Pancreas (tissue), 10 donors: Measurements from ENCODE around the gene ASTN2. TPM values are rescaled to one million over a fixed set of nuclear protein-coding genes. Genes with fewer than 3 reads are reported as not detected.
"Not testable (repeated sequence)": the region's sequence is repeated elsewhere in the genome, so short reads cannot be mapped to it uniquely, and the experiment has no call there.

Experiments
- ATAC-seq, 4 donors: fragments of 200-7000 bp; cut with Tn5 transposase; one replicate each; pipeline versions ENCODE4 v1.8.0 to v1.9.1; 2020; ENCODE audit warnings: mild to moderate bottlenecking in 4 of 4, moderate library complexity in 4 of 4
- DNase-seq, 6 donors: peaks; one replicate each; pipeline ENCODE4 v3.0.0-alpha.2; 2020
- FAIRE-seq: peaks from 2 replicates; lab custom pipeline; 2012; peaks lifted over from hg19 to GRCh38; lab: Jason Lieb, UNC
- H3K27ac ChIP-seq, 4 donors: fragments of 200-600 bp; sonication (generic); 1 replicate in 3 of 4; 2 replicates in 1 of 4; pipeline versions ENCODE4 v1.5.0 to v1.8.0; 2020
- H3K27me3 ChIP-seq, 4 donors: fragments of 200-600 bp; one replicate each; pipeline ENCODE4 v1.8.0; 2021
- H3K36me3 ChIP-seq, 3 donors: fragments of 200-600 bp; sonication (generic) in 1 of 3; one replicate each; pipeline versions ENCODE4 v1.5.0 to v1.8.0; 2020 to 2021
- H3K4me1 ChIP-seq, 3 donors: fragments of 200-600 bp; one replicate each; pipeline ENCODE4 v1.8.0; 2021
- H3K4me3 ChIP-seq, 4 donors: fragments of 200-600 bp; sonication (generic) in 2 of 4; one replicate each; pipeline versions ENCODE4 v1.5.0 to v1.8.0; 2020 to 2021
- H3K9me3 ChIP-seq, 4 donors: fragments of 200-600 bp; one replicate each; pipeline ENCODE4 v1.8.0; 2021
- CTCF ChIP-seq, 4 donors: fragments of 200-600 bp; sonication (generic) in 3 of 4; IDR thresholded peaks; one replicate each; pipeline versions ENCODE4 v1.5.0 to v1.8.0; 2021; ENCODE audit warnings: antibody characterized with exemption in 4 of 4
- WGBS, 2 donors: extraction: QIAGEN DNeasy Blood & Tissue Kit; methylation state at CpG; one replicate each; pipeline ENCODE4 v1.1.7; 2013; 5-methylcytosine and 5-hydroxymethylcytosine counted together
- intact Hi-C, 3 donors: fragments of 100-400 bp; cut with DNase I; formaldehyde crosslinking; loops; one replicate each; pipeline versions ENCODE4 v1.11.1 to v1.14.2; 2022
- polyA plus RNA-seq, 2 donors: library from polyadenylated mRNA; stranded (reverse); fragments of 200-250 nt; gene quantifications; one replicate each; pipeline ENCODE4 v1.2.3, GENCODE V29; 2013
- total RNA-seq, 6 donors: library from RNA; stranded (reverse); fragmentation: NEBNext Ultra II Directional in 4 of 6; extraction: Animal tissue kit (Norgen Biotek cat#: 25700) in 4 of 6; gene quantifications; one replicate each; pipeline versions ENCODE4 v1.2.1 to v1.2.4, GENCODE V29; 2021 to 2023
- donor health status: healthy with polysubstance abuse.
- donor health status: DM: no; HTN: no; CAD: no; lungs with moderate emphysema.
- donor health status: DM: no; HTN: no; CAD: no.
- donor health status: control.
- donor health status: control.
- donor health status: Bipolar disorder and iron deficiency.
- donor health status: DM: yes; HTN: yes; CAD: no.
- donor health status: DM: no; HTN: no; CAD: no.
- donor health status: DM: no; HTN: no; CAD: no.
- donor health status: DM: yes; HTN: yes; CAD: no.

The ASTN2 gene
- total and polyA plus RNA-seq, 8 donors, result 1.3 to 11.9 (median 6.7) TPM

GRCh38 chr9:117074784-117075520, 339.9 kb downstream of the ASTN2 start:
- DNase-seq, result no peak
- Histone ChIP-seq H3K4me3 (no peak overlapping the region), H3K4me1 (no peaks in the 10 kb centered on the region), H3K36me3 (no peaks in the 10 kb centered on the region), H3K9me3 (no peaks in the 10 kb centered on the region), H3K27me3 (no peaks in the 10 kb centered on the region), H3K27ac (no peak overlapping the region)
- no peak for ATAC-seq
- WGBS, 2 donors, result 63 to 69% methylated on average over 7 of the region's 7 CpGs
- intact Hi-C loops, result no loop called here
- FAIRE-seq, result no peak
- TF ChIP-seq CTCF (IDR thresholded peaks at IDR 0.05), result no peak

- Histone ChIP-seq H3K4me1 (no peaks in the 10 kb centered on the region), H3K9me3 (no peaks in the 10 kb centered on the region), H3K4me3 (no peak overlapping the region), H3K27me3 (no peaks in the 10 kb centered on the region), H3K27ac (no peak overlapping the region), H3K36me3 (no peaks in the 10 kb centered on the region)
- intact Hi-C loops, result no loop called here
- no peak for DNase-seq
- no peak for FAIRE-seq
- WGBS, 2 donors, result 84 to 89% methylated on average over 3 of the region's 3 CpGs
- no peak for TF ChIP-seq CTCF (IDR thresholded peaks at IDR 0.05)
- no peak for ATAC-seq
Observed at GRCh38 chr9:117074342-117074662, 340.6 kb downstream of the ASTN2 start.

- intact Hi-C loops, result no loop called here
- no peak for FAIRE-seq
- peak in 3 of 4 donors; percentile 34 to 55 (median 50) for ATAC-seq
- Histone ChIP-seq H3K4me3 (no peak overlapping the region), H3K36me3 (no peaks in the 10 kb centered on the region), H3K27me3 (no peaks in the 10 kb centered on the region), H3K27ac (no peak overlapping the region), H3K4me1 (no peaks in the 10 kb centered on the region), H3K9me3 (no peaks in the 10 kb centered on the region)
- WGBS, 2 donors, result 49 to 55% methylated on average over 11 of the region's 11 CpGs
- peak in 2 of 6 donors; percentile 7 to 29 for DNase-seq
- TF ChIP-seq CTCF (IDR thresholded peaks at IDR 0.05), result peak; percentile 12 to 33 (median 28)
Observed at GRCh38 chr9:117073539-117074341, 341.1 kb downstream of the ASTN2 start.

GRCh38 chr9:117073071-117073470, 341.8 kb downstream of the ASTN2 start:
- no peak for TF ChIP-seq CTCF (IDR thresholded peaks at IDR 0.05)
- H3K9me3 ChIP-seq, result no peaks in the 10 kb centered on the region
- H3K27me3 ChIP-seq, result no peaks in the 10 kb centered on the region
- FAIRE-seq (no peak), ATAC-seq (no peak), DNase-seq (no peak)
- H3K36me3 ChIP-seq, result no peaks in the 10 kb centered on the region
- H3K4me1 ChIP-seq, result no peaks in the 10 kb centered on the region
- H3K27ac ChIP-seq, result no peak overlapping the region
- WGBS, 2 donors, result 83 to 86% methylated on average over 4 of the region's 4 CpGs
- intact Hi-C loops, result no loop called here
- H3K4me3 ChIP-seq, result no peak overlapping the region

- FAIRE-seq (no peak), DNase-seq (no peak), ATAC-seq (no peak)
- Histone ChIP-seq H3K27me3 (no peaks in the 10 kb centered on the region), H3K4me3 (no peak overlapping the region), H3K27ac (no peak overlapping the region), H3K36me3 (no peaks in the 10 kb centered on the region), H3K4me1 (no peaks in the 10 kb centered on the region), H3K9me3 (no peaks in the 10 kb centered on the region)
- no peak for TF ChIP-seq CTCF (IDR thresholded peaks at IDR 0.05)
- intact Hi-C loops, result no loop called here
- 62 to 67% methylated on average over 3 of the region's 3 CpGs for WGBS, 2 donors
Observed at GRCh38 chr9:117072216-117072615, 342.6 kb downstream of the ASTN2 start.

- FAIRE-seq, H3K36me3 ChIP-seq, ATAC-seq, intact Hi-C loops, H3K4me1 ChIP-seq, H3K4me3 ChIP-seq, H3K27me3 ChIP-seq, H3K27ac ChIP-seq, H3K9me3 ChIP-seq, DNase-seq: not testable (repeated sequence)
- WGBS, 2 donors, result 80 to 81% methylated on average over 23 to 24 of the region's 24 CpGs
Observed at GRCh38 chr9:117071673-117072207, 343.1 kb downstream of the ASTN2 start.
